ENCODE measurements around the gene SLC2A3. TPM values are rescaled to one million over a fixed set of nuclear protein-coding genes. Genes with fewer than 3 reads are reported as not detected.
A peak's percentile ranks its signal among the peaks of the same experiment; 100 is the strongest.
"Not testable (repeated sequence)": the region's sequence is repeated elsewhere in the genome, so short reads cannot be mapped to it uniquely, and the experiment has no call there.

The SLC2A3 gene
- total and polyA plus RNA-seq, 4 experiments from 2014 or later, result 100 to 275 (median 157) TPM

DNA sequence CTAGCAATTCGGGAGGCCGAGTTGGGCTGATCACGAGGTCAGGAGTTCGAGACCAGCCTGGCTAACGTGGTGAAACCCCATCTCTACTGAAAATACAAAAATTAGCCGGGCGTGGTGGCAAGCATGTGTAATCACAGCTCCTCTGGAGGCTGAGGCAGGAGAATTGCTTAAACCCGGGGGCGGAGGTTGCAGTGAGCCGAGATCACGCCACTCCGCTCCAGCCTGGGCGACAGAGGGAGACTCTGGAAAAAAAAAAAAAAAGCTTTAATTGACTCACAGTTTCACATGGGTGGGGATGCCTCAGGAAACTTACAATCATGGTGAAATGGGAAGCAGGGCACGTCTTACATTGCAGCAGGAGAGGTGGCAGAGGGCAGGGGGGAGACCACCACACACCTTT, 30.6 kb upstream of the SLC2A3 start:
- Mint-ChIP-seq H3K27me3 (peaks cover 0 to 3% of the 10 kb centered on the region in 2 donors), H3K36me3 (peaks cover 0 to 4% of the 10 kb centered on the region in 2 donors), H3K27ac (no peak overlapping the region), H3K9me3 (peaks cover 0 to 2% (median 0%) of the 10 kb centered on the region in 8 donors), H3K4me1 (peaks cover 11 to 30% (median 19%) of the 10 kb centered on the region in 4 donors), H3K4me3 (no peak overlapping the region)
- Histone ChIP-seq H3K4me1 (ENCODE audit: insufficient read depth, low read length) (peaks cover 34% of the 10 kb centered on the region), H3K36me3 (ENCODE audit: insufficient read depth, low read length) (no peaks in the 10 kb centered on the region), H3K4me3 (ENCODE audit: low read length in 2 of 2) (no peak overlapping the region), H3K27me3 (ENCODE audit: insufficient read depth, low read length) (no peaks in the 10 kb centered on the region), H3K27ac (ENCODE audit: low read depth, low read length) (no peak overlapping the region), H3K9me3 (ENCODE audit: control insufficient read depth in 1 of 2, low read length in 2 of 2) (no peaks in the 10 kb centered on the region)
- intact Hi-C loops (cut with micrococcal nuclease), result no loop called here
- ChIA-PET POLR2A (ENCODE audit: partially characterized antibody) (interaction anchor here (1.7 to 2.4 kb wide), 2 partner anchors 29 to 32 kb away, joined by 3 to 14 read pairs; partner anchors contain the start of gene SLC2A3), CTCF (ENCODE audit: partially characterized antibody) (interaction anchor here (2.6 to 14.8 kb wide), 2 partner anchors 28 to 32 kb away, joined by 13 to 396 read pairs; partner anchors contain the start of gene SLC2A3)
- DNase-seq, result no peak

DNA sequence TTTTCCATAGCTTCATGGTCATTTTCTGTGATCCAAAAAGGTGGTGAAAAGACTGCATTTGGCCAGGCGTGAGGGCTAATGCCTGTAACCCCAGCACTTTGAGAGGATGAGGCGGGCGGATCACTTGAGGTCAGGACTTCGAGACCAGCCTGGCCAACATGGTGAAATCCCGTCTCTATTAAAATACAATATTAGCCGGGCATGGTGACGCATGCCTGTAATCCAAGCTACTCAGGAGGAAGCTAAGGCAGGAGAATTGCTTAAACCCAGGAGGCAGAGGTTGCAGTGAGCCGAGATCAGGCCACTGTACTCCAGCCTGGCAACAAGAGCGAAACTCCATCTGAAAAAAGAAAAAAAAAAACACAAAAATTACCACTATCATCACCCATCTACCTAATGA, 28.7 kb upstream of the SLC2A3 start:
- H3K27ac ChIP-seq (ENCODE audit: low read depth, low read length); H3K27me3 ChIP-seq (ENCODE audit: insufficient read depth, low read length); DNase-seq; H3K4me3 ChIP-seq (ENCODE audit: low read length in 2 of 2); H3K9me3 ChIP-seq (ENCODE audit: control insufficient read depth in 1 of 2, low read length in 2 of 2); H3K4me3 Mint-ChIP-seq; H3K36me3 Mint-ChIP-seq; intact Hi-C loops (cut with micrococcal nuclease); H3K9me3 Mint-ChIP-seq; H3K36me3 ChIP-seq (ENCODE audit: insufficient read depth, low read length); H3K27me3 Mint-ChIP-seq: not testable (repeated sequence)
- H3K4me1 Mint-ChIP-seq, result peaks cover 11 to 30% (median 19%) of the 10 kb centered on the region in 4 donors
- H3K27ac Mint-ChIP-seq, result peak overlapping the region in 1 of 7 donors; percentile 57
- ChIA-PET CTCF (ENCODE audit: partially characterized antibody) (interaction anchor here (1.2 to 14.8 kb wide), 3 partner anchors 28 to 30 kb away, joined by 5 to 396 read pairs (median 13); partner anchors contain the start of gene SLC2A3), POLR2A (ENCODE audit: partially characterized antibody) (interaction anchor here (0.7 to 7.7 kb wide), 4 partner anchors 26 to 1074 kb away, joined by 3 to 394 read pairs (median 8); partner anchors contain the start of gene SLC2A3)
- H3K4me1 ChIP-seq (ENCODE audit: insufficient read depth, low read length), result peaks cover 31% of the 10 kb centered on the region

DNA sequence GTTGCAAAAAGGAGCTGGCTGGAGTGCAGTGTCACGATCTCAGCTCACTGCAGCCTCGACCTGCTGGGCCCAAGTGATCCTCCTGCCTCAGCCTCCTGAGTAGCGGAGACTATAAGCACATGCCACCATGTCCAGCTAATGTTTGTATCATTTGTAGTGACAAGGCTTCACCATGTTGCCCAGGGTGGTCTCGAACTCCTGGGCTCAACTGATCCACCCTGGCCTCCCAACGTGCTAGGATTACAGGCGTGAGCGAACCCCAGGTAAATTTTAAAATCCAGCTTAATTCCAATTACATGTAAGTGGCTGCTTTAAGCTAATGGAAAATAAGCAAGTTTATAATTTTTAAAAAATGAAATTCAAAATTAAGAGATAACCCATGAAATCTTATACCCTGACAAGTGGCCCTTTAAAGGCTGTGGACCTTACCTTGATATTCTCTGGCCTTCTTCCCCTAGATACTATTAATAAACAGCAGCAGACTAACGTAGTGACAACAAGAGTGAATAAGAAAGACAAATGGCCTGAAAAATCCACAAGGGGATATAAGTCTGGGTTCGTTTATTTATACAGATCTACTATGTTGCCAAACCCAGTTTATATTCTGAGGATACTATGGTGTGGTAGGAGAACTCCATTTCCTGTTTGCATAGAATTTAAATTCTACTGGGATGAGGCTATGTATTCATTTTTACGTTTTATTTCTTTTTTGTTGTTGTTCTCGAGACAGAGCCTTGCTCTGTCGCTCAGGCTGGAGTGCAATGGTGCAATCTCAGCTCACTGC, 25.6 kb upstream of the SLC2A3 start:
- ChIA-PET POLR2A (ENCODE audit: partially characterized antibody) (interaction anchor here (1.0 to 7.7 kb wide), 17 partner anchors 7 to 126 kb away, joined by 3 to 394 read pairs (median 8); partner anchors contain the start of genes FOXJ2 and SLC2A3), CTCF (ENCODE audit: partially characterized antibody) (interaction anchor here (1.0 to 14.8 kb wide), 15 partner anchors 9 to 117 kb away, joined by 3 to 396 read pairs (median 6); partner anchors contain the start of gene SLC2A3)
- Mint-ChIP-seq H3K27me3 (no peaks in the 10 kb centered on the region), H3K4me3 (peak overlapping the region; percentile 7 to 96 (median 92)), H3K4me1 (peaks cover 26 to 44% (median 35%) of the 10 kb centered on the region in 4 donors), H3K9me3 (no peaks in the 10 kb centered on the region), H3K27ac (peak overlapping the region; percentile 85 to 99 (median 96)), H3K36me3 (no peaks in the 10 kb centered on the region)
- no peak for DNase-seq
- intact Hi-C loops (cut with micrococcal nuclease), result no loop called here
- H3K4me3 ChIP-seq (ENCODE audit: low read length in 2 of 2), result peak overlapping the region; percentile 45 to 54
- peaks cover 39% of the 10 kb centered on the region for H3K4me1 ChIP-seq (ENCODE audit: insufficient read depth, low read length)
- no peaks in the 10 kb centered on the region for H3K27me3 ChIP-seq (ENCODE audit: insufficient read depth, low read length)
- H3K9me3 ChIP-seq (ENCODE audit: control insufficient read depth in 1 of 2, low read length in 2 of 2), result no peaks in the 10 kb centered on the region
- H3K27ac ChIP-seq (ENCODE audit: low read depth, low read length), result peak overlapping the region; percentile 69
- H3K36me3 ChIP-seq (ENCODE audit: insufficient read depth, low read length), result no peaks in the 10 kb centered on the region

DNA sequence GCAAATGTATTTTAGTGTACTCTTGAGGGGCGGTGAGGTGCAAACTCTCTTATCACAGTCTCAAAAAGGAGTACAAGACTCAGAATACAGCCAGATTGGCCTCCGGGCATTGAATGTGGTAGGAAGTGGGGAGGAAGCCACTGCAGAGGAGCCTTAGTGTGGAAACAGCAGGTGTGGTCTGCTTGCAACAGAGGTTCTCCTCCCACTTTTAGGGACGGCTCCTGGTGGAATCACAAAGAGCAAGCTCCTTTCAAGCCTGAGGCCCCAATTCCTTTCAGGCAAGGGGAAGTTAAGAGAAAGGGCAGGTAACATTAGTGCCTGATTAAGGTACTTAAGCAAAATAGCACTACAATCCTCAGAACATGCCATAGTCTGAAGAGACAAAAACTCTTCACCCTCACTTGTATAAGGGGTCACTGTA, 23.7 kb upstream of the SLC2A3 start:
- no peaks in the 10 kb centered on the region for H3K36me3 Mint-ChIP-seq
- H3K27ac Mint-ChIP-seq, result peak overlapping the region; percentile 85 to 99 (median 96)
- Histone ChIP-seq H3K4me1 (ENCODE audit: insufficient read depth, low read length) (peaks cover 39% of the 10 kb centered on the region), H3K9me3 (ENCODE audit: control insufficient read depth in 1 of 2, low read length in 2 of 2) (no peaks in the 10 kb centered on the region), H3K36me3 (ENCODE audit: insufficient read depth, low read length) (no peaks in the 10 kb centered on the region), H3K27ac (ENCODE audit: low read depth, low read length) (peak overlapping the region; percentile 69), H3K4me3 (ENCODE audit: low read length in 2 of 2) (peak overlapping the region; percentile 30 to 54), H3K27me3 (ENCODE audit: insufficient read depth, low read length) (no peaks in the 10 kb centered on the region)
- POLR2A ChIA-PET (ENCODE audit: partially characterized antibody), result interaction anchor here (1.1 to 7.7 kb wide), 14 partner anchors 9 to 284 kb away, joined by 3 to 394 read pairs (median 10); partner anchors contain the start of genes FOXJ2 and SLC2A3
- H3K9me3 Mint-ChIP-seq, result no peaks in the 10 kb centered on the region
- peaks cover 26 to 44% (median 35%) of the 10 kb centered on the region in 4 donors for H3K4me1 Mint-ChIP-seq
- CTCF ChIA-PET (ENCODE audit: partially characterized antibody), result interaction anchor here (1.2 to 14.8 kb wide), 14 partner anchors 11 to 119 kb away, joined by 3 to 396 read pairs (median 8); partner anchors contain the start of gene SLC2A3
- no peaks in the 10 kb centered on the region for H3K27me3 Mint-ChIP-seq
- peak; percentile 32 to 59 (median 55) for DNase-seq
- intact Hi-C loops (cut with micrococcal nuclease), result loop anchor here (1.0 kb wide), 6 partner anchors 11 to 99 kb away; partner anchors contain the start of gene SLC2A3
- peak overlapping the region; percentile 81 to 96 (median 92) for H3K4me3 Mint-ChIP-seq

DNA sequence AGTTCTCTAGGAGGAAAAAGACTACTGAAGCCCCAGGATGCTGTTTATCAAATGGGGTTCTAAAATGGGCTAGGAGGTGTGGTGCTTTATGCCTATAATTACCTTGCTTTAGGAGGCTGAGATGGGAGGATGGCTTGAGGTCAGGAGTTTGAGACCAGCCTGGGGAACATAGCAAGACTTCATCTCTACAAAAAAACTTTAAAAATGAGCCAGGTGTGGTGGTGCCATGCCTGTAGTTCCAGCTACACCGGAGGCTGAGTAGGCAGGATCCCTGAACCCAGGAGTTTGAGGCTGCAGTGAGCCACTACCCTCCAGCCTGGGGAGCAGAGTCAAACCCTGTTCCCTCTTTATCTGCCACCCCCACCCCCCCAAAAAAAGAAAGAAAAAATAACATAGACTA, 23.3 kb upstream of the SLC2A3 start:
- Histone ChIP-seq H3K36me3 (ENCODE audit: insufficient read depth, low read length) (no peaks in the 10 kb centered on the region), H3K27ac (ENCODE audit: low read depth, low read length) (peak overlapping the region; percentile 69), H3K27me3 (ENCODE audit: insufficient read depth, low read length) (no peaks in the 10 kb centered on the region), H3K4me3 (ENCODE audit: low read length in 2 of 2) (peak overlapping the region; percentile 30 to 54), H3K9me3 (ENCODE audit: control insufficient read depth in 1 of 2, low read length in 2 of 2) (no peaks in the 10 kb centered on the region), H3K4me1 (ENCODE audit: insufficient read depth, low read length) (peaks cover 39% of the 10 kb centered on the region)
- no peaks in the 10 kb centered on the region for H3K27me3 Mint-ChIP-seq
- no peaks in the 10 kb centered on the region for H3K9me3 Mint-ChIP-seq
- ChIA-PET POLR2A (ENCODE audit: partially characterized antibody) (interaction anchor here (2.0 to 7.7 kb wide), 6 partner anchors 12 to 124 kb away, joined by 7 to 394 read pairs (median 44); partner anchors contain the start of genes FOXJ2 and SLC2A3), CTCF (ENCODE audit: partially characterized antibody) (interaction anchor here (1.4 to 14.8 kb wide), 6 partner anchors 11 to 119 kb away, joined by 4 to 396 read pairs (median 26); partner anchors contain the start of gene SLC2A3)
- no peak for DNase-seq
- intact Hi-C loops (cut with micrococcal nuclease), result no loop called here
- peak overlapping the region; percentile 85 to 99 (median 96) for H3K27ac Mint-ChIP-seq
- peak overlapping the region; percentile 81 to 96 (median 92) for H3K4me3 Mint-ChIP-seq
- H3K4me1 Mint-ChIP-seq, result peaks cover 26 to 44% (median 35%) of the 10 kb centered on the region in 4 donors
- H3K36me3 Mint-ChIP-seq, result no peaks in the 10 kb centered on the region

DNA sequence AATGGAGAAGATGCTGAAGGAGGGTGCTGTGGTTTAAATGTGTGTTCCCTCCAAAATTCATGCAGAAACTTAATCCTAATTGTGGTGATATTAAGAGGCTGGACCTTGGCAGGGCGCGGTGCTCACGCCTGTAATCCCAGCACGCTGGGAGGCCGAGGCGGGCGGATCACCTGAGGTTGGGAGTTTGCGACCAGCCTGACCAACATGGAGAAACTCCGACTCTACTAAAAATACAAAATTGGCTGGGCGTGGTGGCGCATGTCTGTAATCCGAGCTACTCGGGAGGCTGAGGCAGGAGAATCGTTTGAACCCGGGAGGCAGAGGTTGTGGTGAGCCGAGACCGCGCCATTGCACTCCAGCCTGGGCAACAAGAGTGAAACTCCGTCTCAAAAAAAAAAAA, 18.9 kb upstream of the SLC2A3 start:
- POLR2A ChIA-PET (ENCODE audit: partially characterized antibody), result not testable (repeated sequence)

DNA sequence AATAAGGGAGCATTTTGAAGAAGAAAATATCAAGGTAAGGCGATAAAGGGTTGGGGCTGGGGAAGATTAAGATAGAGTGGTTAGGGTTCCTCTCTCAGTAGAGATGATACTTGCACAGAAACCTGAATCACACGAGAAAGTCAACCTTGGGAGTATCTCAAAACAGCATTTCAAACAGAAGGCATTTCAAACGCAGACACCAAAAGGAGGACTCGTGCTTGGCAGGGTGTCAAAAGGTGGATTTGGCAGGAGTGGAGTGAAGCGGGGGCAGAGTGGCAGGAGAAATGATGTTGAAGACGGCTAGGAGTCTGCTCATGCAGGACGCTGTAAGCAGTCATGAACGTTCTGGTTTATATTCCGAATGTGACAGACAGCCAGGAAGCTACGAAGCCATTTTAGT, 18.4 kb upstream of the SLC2A3 start:
- H3K27me3 Mint-ChIP-seq; POLR2A ChIA-PET (ENCODE audit: partially characterized antibody); CTCF ChIA-PET (ENCODE audit: partially characterized antibody): not testable (repeated sequence)

More for the DNA sequence above, 18.9 kb upstream of the SLC2A3 start:
- intact Hi-C loops (cut with micrococcal nuclease); H3K4me3 Mint-ChIP-seq; H3K27me3 ChIP-seq (ENCODE audit: insufficient read depth, low read length); H3K27me3 Mint-ChIP-seq; DNase-seq; H3K27ac Mint-ChIP-seq; H3K9me3 Mint-ChIP-seq; H3K36me3 Mint-ChIP-seq; H3K36me3 ChIP-seq (ENCODE audit: insufficient read depth, low read length); H3K4me3 ChIP-seq (ENCODE audit: low read length in 2 of 2); H3K9me3 ChIP-seq (ENCODE audit: control insufficient read depth in 1 of 2, low read length in 2 of 2); H3K27ac ChIP-seq (ENCODE audit: low read depth, low read length): not testable (repeated sequence)
- peaks cover 18% of the 10 kb centered on the region for H3K4me1 ChIP-seq (ENCODE audit: insufficient read depth, low read length)
- peaks cover 18 to 21% (median 19%) of the 10 kb centered on the region in 4 donors for H3K4me1 Mint-ChIP-seq
- CTCF ChIA-PET (ENCODE audit: partially characterized antibody), result interaction anchor here (0.7 kb wide), 1 partner anchor 52 kb away, joined by 4 read pairs; no protein-coding TSS in a partner anchor

More for the DNA sequence above, 18.4 kb upstream of the SLC2A3 start:
- Mint-ChIP-seq H3K4me1 (peaks cover 14 to 16% (median 15%) of the 10 kb centered on the region in 4 donors), H3K27ac (peak overlapping the region in 1 of 7 donors; percentile 10)
- intact Hi-C loops (cut with micrococcal nuclease); H3K9me3 Mint-ChIP-seq; H3K4me3 ChIP-seq (ENCODE audit: low read length in 2 of 2); H3K27me3 ChIP-seq (ENCODE audit: insufficient read depth, low read length); H3K36me3 Mint-ChIP-seq; H3K27ac ChIP-seq (ENCODE audit: low read depth, low read length); H3K4me3 Mint-ChIP-seq; H3K9me3 ChIP-seq (ENCODE audit: control insufficient read depth in 1 of 2, low read length in 2 of 2); DNase-seq; H3K36me3 ChIP-seq (ENCODE audit: insufficient read depth, low read length): not testable (repeated sequence)
- peaks cover 13% of the 10 kb centered on the region for H3K4me1 ChIP-seq (ENCODE audit: insufficient read depth, low read length)

Data from CD4-positive, alpha-beta memory T cell (primary cell).